H1 (cell line): ENCODE measurements around the gene TRAPPC2. TPM values are rescaled to one million over a fixed set of nuclear protein-coding genes. Genes with fewer than 3 reads are reported as not detected.

Experiments
- CTCF ChIA-PET: fragments of 300-600 bp; sonication (Branson Sonifier 250); formaldehyde crosslinking; loops from one replicate; lab custom pipeline; 2021; ENCODE audit not compliant: partially characterized antibody; lab: Charles Lee
- POLR2A ChIA-PET: fragments of 300-600 bp; sonication (Branson Sonifier 250); formaldehyde crosslinking; loops from one replicate; lab custom pipeline; 2021; ENCODE audit warnings: inconsistent platforms; ENCODE audit not compliant: partially characterized antibody; lab: Charles Lee
- DNase-seq, 2 experiments: peaks; one replicate each; pipeline versions ENCODE4 v3.0.0 to v3.0.0-alpha.2; 2010 to 2022; ENCODE audit warnings: low spot score in 2 of 2, low read depth in 1 of 2, mixed read lengths in 1 of 2
- FAIRE-seq: peaks from 2 replicates; lab custom pipeline; 2011; peaks lifted over from hg19 to GRCh38; lab: Jason Lieb, UNC
- H2AFZ ChIP-seq: 2 replicates; pipeline ENCODE4 v1.8.1; 2012; ENCODE audit warnings: low read length, inconsistent platforms
- H2AK5ac ChIP-seq: 2 replicates; pipeline ENCODE4 v1.6.1; 2013; ENCODE audit warnings: low read depth, low read length
- H2BK120ac ChIP-seq: replicated peaks from 2 replicates; pipeline ENCODE3; 2013; ENCODE audit warnings: low read depth, low read length, inconsistent platforms
- H2BK12ac ChIP-seq: 2 replicates; pipeline ENCODE4 v1.6.1; 2013; ENCODE audit warnings: low read depth, low read length
- H2BK15ac ChIP-seq: 2 replicates; pipeline ENCODE4 v1.6.1; 2013; ENCODE audit warnings: low read length
- H2BK20ac ChIP-seq: 2 replicates; pipeline ENCODE4 v1.6.1; 2013; ENCODE audit warnings: low read length
- H2BK5ac ChIP-seq: 2 replicates; pipeline ENCODE4 v1.6.1; 2013; ENCODE audit warnings: low read depth, low read length
- H3K14ac ChIP-seq: 2 replicates; pipeline ENCODE4 v1.6.1; 2013; ENCODE audit warnings: inconsistent platforms; ENCODE audit not compliant: insufficient read length
- H3K18ac ChIP-seq: 2 replicates; pipeline ENCODE4 v1.6.1; 2013; ENCODE audit warnings: low read length; ENCODE audit errors: extremely low read depth
- H3K23ac ChIP-seq: 2 replicates; pipeline ENCODE4 v1.6.1; 2013; ENCODE audit warnings: inconsistent platforms; ENCODE audit not compliant: insufficient read length
- H3K23me2 ChIP-seq: 2 replicates; pipeline ENCODE4 v1.6.1; 2013; ENCODE audit warnings: low read depth, low read length
- H3K27ac ChIP-seq: 2 replicates; pipeline ENCODE4 v1.6.1; 2011; ENCODE audit warnings: low read depth, low read length, inconsistent platforms
- H3K27me3 ChIP-seq, 4 experiments: replicated peaks in 1 of 4; 1 replicate in 1 of 4; 2 replicates in 3 of 4; pipeline versions ENCODE4 v1.6.1 to v1.8.1; 2011 to 2013; ENCODE audit warnings: low read length in 3 of 4, mild to moderate bottlenecking in 3 of 4, inconsistent platforms in 2 of 4, mixed read lengths in 2 of 4, moderate library complexity in 1 of 4; ENCODE audit not compliant: control insufficient read depth in 3 of 4, insufficient read depth in 3 of 4; ENCODE audit errors: extremely low read depth in 1 of 4
- H3K36me3 ChIP-seq, 4 experiments: 2 replicates each; pipeline versions ENCODE4 v1.6.1 to v1.8.1; 2011 to 2013; ENCODE audit warnings: mild to moderate bottlenecking in 4 of 4, low read length in 3 of 4, moderate library complexity in 2 of 4, control low read depth in 1 of 4, inconsistent platforms in 1 of 4; ENCODE audit not compliant: insufficient read depth in 4 of 4, control insufficient read depth in 2 of 4
- H3K4ac ChIP-seq: replicated peaks from 2 replicates; pipeline ENCODE3; 2013; ENCODE audit warnings: low read length, low read depth, mixed read lengths, inconsistent platforms; ENCODE audit not compliant: insufficient read length
- H3K4me1 ChIP-seq, 4 experiments: replicated peaks in 1 of 4; 1 replicate in 1 of 4; 2 replicates in 3 of 4; pipeline versions ENCODE4 v1.6.1 to v1.8.1; 2011 to 2013; ENCODE audit warnings: low read length in 3 of 4, inconsistent platforms in 2 of 4, mixed read lengths in 1 of 4; ENCODE audit not compliant: insufficient read depth in 4 of 4, control insufficient read depth in 3 of 4
- H3K4me2 ChIP-seq, 2 experiments: 2 replicates each; pipeline versions ENCODE4 v1.6.1 to v1.8.1; 2011 to 2013; ENCODE audit warnings: low read depth in 2 of 2, low read length in 2 of 2, control low read depth in 1 of 2, inconsistent platforms in 1 of 2, mild to moderate bottlenecking in 1 of 2; ENCODE audit not compliant: insufficient read depth in 1 of 2
- H3K4me3 ChIP-seq, 4 experiments: fragments of 200-600, 300-600 bp in 1 of 4; sonication (generic), shearing (Covaris generic), sonication (Bioruptor Twin) in 1 of 4; 2 replicates each; pipeline versions ENCODE4 v1.5.1 to v1.8.1; 2011 to 2016; ENCODE audit warnings: low read length in 4 of 4, low read depth in 3 of 4, control low read depth in 2 of 4, inconsistent platforms in 2 of 4, mild to moderate bottlenecking in 2 of 4, mixed read lengths in 1 of 4, moderate library complexity in 1 of 4; ENCODE audit not compliant: insufficient read depth in 2 of 4; ENCODE audit errors: extremely low read depth in 1 of 4
- H3K56ac ChIP-seq: replicated peaks from 2 replicates; pipeline ENCODE3; 2013; ENCODE audit warnings: low read depth, mild to moderate bottlenecking, mixed read lengths, low read length, inconsistent platforms; ENCODE audit not compliant: insufficient read length
- H3K79me1 ChIP-seq: 2 replicates; pipeline ENCODE4 v1.6.1; 2013; ENCODE audit warnings: low read depth, low read length, control low read depth
- H3K79me2 ChIP-seq, 2 experiments: 2 replicates each; pipeline versions ENCODE4 v1.6.1 to v1.8.1; 2012 to 2013; ENCODE audit warnings: low read length in 2 of 2, mild to moderate bottlenecking in 2 of 2, inconsistent platforms in 1 of 2; ENCODE audit not compliant: insufficient read depth in 2 of 2, control insufficient read depth in 1 of 2
- H3K9ac ChIP-seq, 4 experiments: replicated peaks in 1 of 4; 1 replicate in 1 of 4; 2 replicates in 3 of 4; pipeline versions ENCODE4 v1.6.1 to v1.8.1; 2011 to 2013; ENCODE audit warnings: low read depth in 3 of 4, low read length in 3 of 4, control low read depth in 2 of 4, mild to moderate bottlenecking in 2 of 4, moderate library complexity in 2 of 4, inconsistent platforms in 1 of 4; ENCODE audit errors: extremely low read depth in 1 of 4
- H3K9me3 ChIP-seq, 2 experiments: 2 replicates each; pipeline versions ENCODE4 v1.6.1 to v1.8.1; 2012 to 2013; ENCODE audit warnings: mild to moderate bottlenecking in 2 of 2, moderate library complexity in 2 of 2, control low read depth in 1 of 2, inconsistent platforms in 1 of 2, low read depth in 1 of 2, low read length in 1 of 2, mixed read lengths in 1 of 2; ENCODE audit not compliant: insufficient read depth in 2 of 2
- H4K20me1 ChIP-seq, 2 experiments: replicated peaks in 1 of 2; 2 replicates each; pipeline versions ENCODE3 to v1.8.1; 2011 to 2013; ENCODE audit warnings: inconsistent platforms in 2 of 2, low read length in 2 of 2, mild to moderate bottlenecking in 1 of 2; ENCODE audit not compliant: insufficient read depth in 2 of 2, control insufficient read depth in 1 of 2
- H4K5ac ChIP-seq: 2 replicates; pipeline ENCODE4 v1.6.1; 2013; ENCODE audit warnings: low read length, low read depth, mixed read lengths, inconsistent platforms; ENCODE audit not compliant: insufficient read length
- H4K8ac ChIP-seq: 2 replicates; pipeline ENCODE4 v1.8.0; 2013; ENCODE audit warnings: mild to moderate bottlenecking, moderate library complexity, low read length, inconsistent platforms; ENCODE audit not compliant: insufficient read depth; ENCODE audit errors: extremely low read depth
- H4K91ac ChIP-seq: replicated peaks from 2 replicates; pipeline ENCODE3; 2013; ENCODE audit warnings: low read length, mixed read lengths, inconsistent platforms; ENCODE audit not compliant: insufficient read length
- BACH1 ChIP-seq: IDR thresholded peaks from 2 replicates; pipeline ENCODE4 v1.6.1; 2012; ENCODE audit warnings: low read length, improper control_type of control experiment
- CEBPB ChIP-seq: IDR thresholded peaks from 2 replicates; pipeline ENCODE4 v1.6.1; 2012; ENCODE audit warnings: low read depth, low read length
- MAFK ChIP-seq: IDR thresholded peaks from 2 replicates; pipeline ENCODE4 v1.6.1; 2012; ENCODE audit warnings: low read depth, mild to moderate bottlenecking, improper control_type of control experiment, low read length
- POU5F1 ChIP-seq: IDR thresholded peaks from 2 replicates; pipeline ENCODE4 v1.6.1; 2011; ENCODE audit warnings: low read depth, mild to moderate bottlenecking, low read length, moderate library complexity
- RAD21 ChIP-seq, 2 experiments: IDR thresholded peaks in 1 of 2; conservative IDR thresholded peaks in 1 of 2; 2 replicates each; pipeline ENCODE4 v1.6.1; 2011; ENCODE audit warnings: low read depth in 2 of 2, low read length in 2 of 2, improper control_type of control experiment in 1 of 2, inconsistent platforms in 1 of 2, mild to moderate bottlenecking in 1 of 2, moderate library complexity in 1 of 2
- SIN3A ChIP-seq, 2 experiments: IDR thresholded peaks in 1 of 2; conservative IDR thresholded peaks in 1 of 2; 2 replicates each; pipeline ENCODE4 v1.6.1; 2011 to 2012; ENCODE audit warnings: low read length in 2 of 2, improper control_type of control experiment in 1 of 2, low read depth in 1 of 2, mild to moderate bottlenecking in 1 of 2
- polyA plus RNA-seq, 7 experiments: library from polyadenylated mRNA; depleted of rRNA in 3 of 7; stranded (reverse) in 5 of 7; unstranded in 2 of 7; fragments of >200 nt in 5 of 7; fragments of 200-250 nt in 2 of 7; gene quantifications; 1 replicate in 5 of 7; 2 replicates in 1 of 7; 4 replicates in 1 of 7; pipeline versions ENCODE4 v1.2.1 to v1.2.3, GENCODE V29; 2011 to 2013; ENCODE audit warnings: missing spikeins in 2 of 7, mixed read lengths in 2 of 7
- total RNA-seq: library from RNA; stranded (reverse); fragmentation: NEBNext Ultra II Directional; extraction: Animal tissue kit (Norgen Biotek cat#: 25700); gene quantifications from 2 replicates; pipeline ENCODE4 v1.2.1, GENCODE V29; 2021
- TF ChIP-seq, protein P1 (sequence below), 3 experiments: IDR thresholded peaks; 1 replicate in 2 of 3; 2 replicates in 1 of 3; pipeline versions ENCODE4 v1.5.1 to v1.6.1; 2011; ENCODE audit warnings: low read length in 3 of 3, mild to moderate bottlenecking in 3 of 3, inconsistent platforms in 2 of 3, low read depth in 1 of 3, moderate library complexity in 1 of 3; ENCODE audit not compliant: insufficient read depth in 1 of 3; ENCODE audit errors: control extremely low read depth in 1 of 3

The TRAPPC2 gene
- total and polyA plus RNA-seq, 2 of the 8 experiments (the other 6 are each of a cell fraction or from before 2014, with no cell fraction given), result 6.7 to 10.8 TPM

- no peak overlapping the region for H2AFZ ChIP-seq
- H2BK15ac ChIP-seq, result no peak overlapping the region
- no peaks in the 10 kb centered on the region for H3K79me2 ChIP-seq
- H3K79me1 ChIP-seq, result no peaks in the 10 kb centered on the region
- H3K56ac ChIP-seq, result no peak overlapping the region
- CTCF ChIA-PET, result interaction anchor here (0.7 to 5.1 kb wide), 3 partner anchors 10 to 28 kb away, joined by 3 to 17 read pairs (median 6); no protein-coding TSS in a partner anchor
- H3K4me1 ChIP-seq, result no peaks in the 10 kb centered on the region; a peak in 1 of 7 replicates
- no peak overlapping the region for H3K18ac ChIP-seq
- H3K23me2 ChIP-seq, result no peaks in the 10 kb centered on the region
- H2BK120ac ChIP-seq, result no peak overlapping the region
- H3K4me2 ChIP-seq, result no peak overlapping the region
- H2AK5ac ChIP-seq, result no peak overlapping the region
- peaks cover 0 to 52% (median 8%) of the 10 kb centered on the region in 4 experiments for H3K36me3 ChIP-seq
- no peak overlapping the region for H3K9ac ChIP-seq
- H4K8ac ChIP-seq, result no peak overlapping the region
- no peak overlapping the region for H2BK5ac ChIP-seq
- H3K27me3 ChIP-seq, result no peaks in the 10 kb centered on the region
- no peak overlapping the region for H4K5ac ChIP-seq
- H2BK12ac ChIP-seq, result no peak overlapping the region
- H4K91ac ChIP-seq, result no peak overlapping the region
- H3K4me3 ChIP-seq, result no peak overlapping the region
- DNase-seq (no peak), FAIRE-seq (peak; percentile 36)
- H3K23ac ChIP-seq, result no peak overlapping the region
- peaks cover 0 to 2% of the 10 kb centered on the region in 2 experiments for H4K20me1 ChIP-seq
- H2BK20ac ChIP-seq, result no peak overlapping the region
- H3K9me3 ChIP-seq, result no peaks in the 10 kb centered on the region
- TF ChIP-seq, protein P1, sequence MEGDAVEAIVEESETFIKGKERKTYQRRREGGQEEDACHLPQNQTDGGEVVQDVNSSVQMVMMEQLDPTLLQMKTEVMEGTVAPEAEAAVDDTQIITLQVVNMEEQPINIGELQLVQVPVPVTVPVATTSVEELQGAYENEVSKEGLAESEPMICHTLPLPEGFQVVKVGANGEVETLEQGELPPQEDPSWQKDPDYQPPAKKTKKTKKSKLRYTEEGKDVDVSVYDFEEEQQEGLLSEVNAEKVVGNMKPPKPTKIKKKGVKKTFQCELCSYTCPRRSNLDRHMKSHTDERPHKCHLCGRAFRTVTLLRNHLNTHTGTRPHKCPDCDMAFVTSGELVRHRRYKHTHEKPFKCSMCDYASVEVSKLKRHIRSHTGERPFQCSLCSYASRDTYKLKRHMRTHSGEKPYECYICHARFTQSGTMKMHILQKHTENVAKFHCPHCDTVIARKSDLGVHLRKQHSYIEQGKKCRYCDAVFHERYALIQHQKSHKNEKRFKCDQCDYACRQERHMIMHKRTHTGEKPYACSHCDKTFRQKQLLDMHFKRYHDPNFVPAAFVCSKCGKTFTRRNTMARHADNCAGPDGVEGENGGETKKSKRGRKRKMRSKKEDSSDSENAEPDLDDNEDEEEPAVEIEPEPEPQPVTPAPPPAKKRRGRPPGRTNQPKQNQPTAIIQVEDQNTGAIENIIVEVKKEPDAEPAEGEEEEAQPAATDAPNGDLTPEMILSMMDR (IDR thresholded peaks at IDR 0.05; ENCODE audit: control extremely low read depth in 1 of 3, insufficient read depth in 1 of 3, low read depth in 1 of 3, low read length in 3 of 3), result peak in 2 of 3 experiments; percentile 42 to 58; a peak in 2 of 4 replicates
- no peak for TF ChIP-seq POU5F1
- TF ChIP-seq RAD21 (IDR thresholded peaks at IDR 0.05 in 1 of 2, conservative IDR thresholded peaks at IDR 0.05 in 1 of 2; ENCODE audit: low read depth in 2 of 2, low read length in 2 of 2), result peak; percentile 50 to 59
- TF ChIP-seq SIN3A (conservative IDR thresholded peaks at IDR 0.05 in 1 of 2, IDR thresholded peaks at IDR 0.05 in 1 of 2; ENCODE audit: low read depth in 1 of 2, low read length in 2 of 2), result no peak
- peak; percentile 86 for TF ChIP-seq MAFK
- no peak for TF ChIP-seq CEBPB
- TF ChIP-seq BACH1, result 0 out of 2 replicates have a peak, but pooled peaks have one; percentile 24
- POLR2A ChIA-PET, result interaction anchor here (1.5 kb wide), 1 partner anchor 17 kb away, joined by 3 read pairs; no protein-coding TSS in a partner anchor
- no peak overlapping the region for H3K27ac ChIP-seq
- no peak overlapping the region for H3K14ac ChIP-seq
- H3K4ac ChIP-seq, result no peak overlapping the region
These were observed 15.8 kb upstream of the TRAPPC2 start for GRCh38 chrX:13750204-13750603.
